Measurements from ENCODE around the gene GPR161. TPM values are rescaled to one million over a fixed set of nuclear protein-coding genes. Genes with fewer than 3 reads are reported as not detected.
A peak's percentile ranks its signal among the peaks of the same experiment; 100 is the strongest.

Gene GPR161
- total and polyA plus RNA-seq, 9 of the 15 experiments (the other 6 are each of a cell fraction or from before 2014, with no cell fraction given) = 0.15 to 2.4 (median 0.76) TPM

DNA sequence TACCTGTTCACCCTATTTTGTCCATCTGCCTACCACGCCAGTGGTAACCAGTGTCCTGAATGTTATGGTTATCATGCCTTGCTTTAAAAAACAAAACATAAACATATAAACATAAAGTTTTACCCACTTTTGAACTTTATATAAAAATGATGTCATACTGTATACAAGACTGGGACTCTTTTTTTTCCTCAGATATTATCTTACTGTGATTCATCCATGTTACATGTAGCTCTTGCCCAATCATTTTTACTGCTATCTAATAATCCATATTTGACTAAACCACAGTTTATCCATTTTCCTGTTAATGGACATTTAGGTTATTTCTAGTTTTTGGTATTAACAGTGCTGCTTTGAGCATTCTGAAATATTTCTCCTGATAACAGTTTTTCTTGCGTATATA is 78.8 kb downstream of the GPR161 start:
- Histone ChIP-seq H3K9me1 (ENCODE audit: control insufficient read depth, insufficient read depth, low read length) (no peaks in the 10 kb centered on the region), H3K79me2 (ENCODE audit: control insufficient read depth, insufficient read depth, low read length) (no peaks in the 10 kb centered on the region; the same call in 2 of the 3 replicates), H4K20me1 (replicated peaks; ENCODE audit: control insufficient read depth, insufficient read depth, low read length) (no peaks in the 10 kb centered on the region), H3K4me3 (no peak overlapping the region), H3K36me3 (ENCODE audit: control insufficient read depth, insufficient read depth, low read length) (peaks cover 51% of the 10 kb centered on the region), H3K9me3 (replicated peaks; ENCODE audit: control insufficient read depth, insufficient read depth, low read depth, low read length) (no peaks in the 10 kb centered on the region), H3K9ac (ENCODE audit: insufficient read depth in 1 of 2, low read depth in 2 of 2, low read length in 2 of 2) (no peak overlapping the region), H3K27ac (ENCODE audit: extremely low read depth, low read depth, low read length) (no peak overlapping the region), H3K27me3 (ENCODE audit: control insufficient read depth in 2 of 2, insufficient read depth in 2 of 2, low read length in 2 of 2) (no peaks in the 10 kb centered on the region), H2AFZ (ENCODE audit: low read depth, low read length) (no peak overlapping the region), H3K4me1 (replicated peaks in 1 of 2; ENCODE audit: control insufficient read depth in 2 of 2, insufficient read depth in 2 of 2, low read length in 2 of 2) (no peaks in the 10 kb centered on the region), H3K4me2 (ENCODE audit: insufficient read depth, low read length) (no peak overlapping the region)
- in situ Hi-C loops (cut with MboI) = no loop called here
- ChIA-PET POLR2A (no interaction called here), CTCF (ENCODE audit: low intra/inter-chr PET ratio) (no interaction called here)
- WGBS (ENCODE audit: insufficient coverage, low coverage, missing lambda C conversion rate) = 96% methylated on average over 2 of the region's 2 CpGs
- intact Hi-C loops (cut with micrococcal nuclease) = no loop called here
- DNase-seq (ENCODE audit: extremely low read depth in 1 of 4, low spot score in 3 of 4) (no peak), ATAC-seq (no peak), FAIRE-seq (no peak)
- no TSS peak for BruUV-seq (replicated peaks)
- TF ChIP-seq IRF2 (CRISPR knock-in tag; IDR thresholded peaks at IDR 0.05) = no peak
- peak; percentile 55; the same call in 1 of the 2 replicates for TF ChIP-seq CEBPB (tag; IDR thresholded peaks at IDR 0.05)
- TF ChIP-seq, protein P1, sequence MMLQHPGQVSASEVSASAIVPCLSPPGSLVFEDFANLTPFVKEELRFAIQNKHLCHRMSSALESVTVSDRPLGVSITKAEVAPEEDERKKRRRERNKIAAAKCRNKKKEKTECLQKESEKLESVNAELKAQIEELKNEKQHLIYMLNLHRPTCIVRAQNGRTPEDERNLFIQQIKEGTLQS (IDR thresholded peaks at IDR 0.05) = peak; percentile 76
- TF ChIP-seq, protein P1 (CRISPR knock-in tag; conservative IDR thresholded peaks at IDR 0.05) = no peak
- TF ChIP-seq FOSL1 (tag; conservative IDR thresholded peaks at IDR 0.05) = peak; percentile 85
- TF ChIP-seq, protein P2, sequence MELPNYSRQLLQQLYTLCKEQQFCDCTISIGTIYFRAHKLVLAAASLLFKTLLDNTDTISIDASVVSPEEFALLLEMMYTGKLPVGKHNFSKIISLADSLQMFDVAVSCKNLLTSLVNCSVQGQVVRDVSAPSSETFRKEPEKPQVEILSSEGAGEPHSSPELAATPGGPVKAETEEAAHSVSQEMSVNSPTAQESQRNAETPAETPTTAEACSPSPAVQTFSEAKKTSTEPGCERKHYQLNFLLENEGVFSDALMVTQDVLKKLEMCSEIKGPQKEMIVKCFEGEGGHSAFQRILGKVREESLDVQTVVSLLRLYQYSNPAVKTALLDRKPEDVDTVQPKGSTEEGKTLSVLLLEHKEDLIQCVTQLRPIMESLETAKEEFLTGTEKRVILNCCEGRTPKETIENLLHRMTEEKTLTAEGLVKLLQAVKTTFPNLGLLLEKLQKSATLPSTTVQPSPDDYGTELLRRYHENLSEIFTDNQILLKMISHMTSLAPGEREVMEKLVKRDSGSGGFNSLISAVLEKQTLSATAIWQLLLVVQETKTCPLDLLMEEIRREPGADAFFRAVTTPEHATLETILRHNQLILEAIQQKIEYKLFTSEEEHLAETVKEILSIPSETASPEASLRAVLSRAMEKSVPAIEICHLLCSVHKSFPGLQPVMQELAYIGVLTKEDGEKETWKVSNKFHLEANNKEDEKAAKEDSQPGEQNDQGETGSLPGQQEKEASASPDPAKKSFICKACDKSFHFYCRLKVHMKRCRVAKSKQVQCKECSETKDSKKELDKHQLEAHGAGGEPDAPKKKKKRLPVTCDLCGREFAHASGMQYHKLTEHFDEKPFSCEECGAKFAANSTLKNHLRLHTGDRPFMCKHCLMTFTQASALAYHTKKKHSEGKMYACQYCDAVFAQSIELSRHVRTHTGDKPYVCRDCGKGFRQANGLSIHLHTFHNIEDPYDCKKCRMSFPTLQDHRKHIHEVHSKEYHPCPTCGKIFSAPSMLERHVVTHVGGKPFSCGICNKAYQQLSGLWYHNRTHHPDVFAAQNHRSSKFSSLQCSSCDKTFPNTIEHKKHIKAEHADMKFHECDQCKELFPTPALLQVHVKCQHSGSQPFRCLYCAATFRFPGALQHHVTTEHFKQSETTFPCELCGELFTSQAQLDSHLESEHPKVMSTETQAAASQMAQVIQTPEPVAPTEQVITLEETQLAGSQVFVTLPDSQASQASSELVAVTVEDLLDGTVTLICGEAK (IDR thresholded peaks at IDR 0.05) = 0 out of 2 replicates have a peak, but pooled peaks have one; percentile 45
- TF ChIP-seq, protein P2 (CRISPR knock-in tag; IDR thresholded peaks at IDR 0.05) = no peak
- no peak for TF ChIP-seq ZNF146 (CRISPR knock-in tag; IDR thresholded peaks at IDR 0.05; ENCODE audit: unreplicated experiment)
- TF ChIP-seq, protein P3, sequence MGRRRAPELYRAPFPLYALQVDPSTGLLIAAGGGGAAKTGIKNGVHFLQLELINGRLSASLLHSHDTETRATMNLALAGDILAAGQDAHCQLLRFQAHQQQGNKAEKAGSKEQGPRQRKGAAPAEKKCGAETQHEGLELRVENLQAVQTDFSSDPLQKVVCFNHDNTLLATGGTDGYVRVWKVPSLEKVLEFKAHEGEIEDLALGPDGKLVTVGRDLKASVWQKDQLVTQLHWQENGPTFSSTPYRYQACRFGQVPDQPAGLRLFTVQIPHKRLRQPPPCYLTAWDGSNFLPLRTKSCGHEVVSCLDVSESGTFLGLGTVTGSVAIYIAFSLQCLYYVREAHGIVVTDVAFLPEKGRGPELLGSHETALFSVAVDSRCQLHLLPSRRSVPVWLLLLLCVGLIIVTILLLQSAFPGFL (CRISPR knock-in tag; IDR thresholded peaks at IDR 0.05) = no peak
- TF ChIP-seq, protein P4, sequence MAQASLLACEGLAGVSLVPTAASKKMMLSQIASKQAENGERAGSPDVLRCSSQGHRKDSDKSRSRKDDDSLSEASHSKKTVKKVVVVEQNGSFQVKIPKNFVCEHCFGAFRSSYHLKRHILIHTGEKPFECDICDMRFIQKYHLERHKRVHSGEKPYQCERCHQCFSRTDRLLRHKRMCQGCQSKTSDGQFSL (CRISPR knock-in tag; IDR thresholded peaks at IDR 0.05) = no peak
- TF ChIP-seq, protein P4 (tag; IDR thresholded peaks at IDR 0.05) = no peak
- TF ChIP-seq ATF7 (IDR thresholded peaks at IDR 0.05) = peak; percentile 47; the same call in 1 of the 2 replicates

Measured in K562 (cell line).